K562 (cell line): ENCODE measurements around the gene GINS2. TPM values are rescaled to one million over a fixed set of nuclear protein-coding genes. Genes with fewer than 3 reads are reported as not detected.

Experiments used
- CLOCK ChIP-seq: fragments of 250-450 bp; sonication (Bioruptor Pico); IDR thresholded peaks from 2 replicates; pipeline ENCODE4 v1.4.0; 2020; ENCODE audit warnings: mild to moderate bottlenecking, moderate library complexity, borderline replicate concordance
- HMG20A ChIP-seq: fragments of 450-650 bp; formaldehyde crosslinking; conservative IDR thresholded peaks from 2 replicates; pipeline ENCODE4 v1.4.0; 2020; ENCODE audit warnings: mild to moderate bottlenecking, mixed read lengths
- MAZ ChIP-seq, 2 experiments: fragments of 450-650 bp in 1 of 2; sonication (generic) in 1 of 2; formaldehyde crosslinking; IDR thresholded peaks in 1 of 2; conservative IDR thresholded peaks in 1 of 2; 2 replicates each; pipeline versions ENCODE4 v1.4.0 to v1.5.0; 2020; ENCODE audit warnings: mild to moderate bottlenecking in 1 of 2, missing genetic modification reagents in 1 of 2
- MBD2 ChIP-seq: sonication (generic); IDR thresholded peaks from 2 replicates; pipeline ENCODE4 v1.6.1; 2016; ENCODE audit warnings: low read depth, borderline replicate concordance
- MLLT1 ChIP-seq, 2 experiments: fragments of 450-650 bp; IDR thresholded peaks; 2 replicates each; pipeline ENCODE4 v1.6.1; 2016
- ZEB2 ChIP-seq: fragments of 450-650 bp; IDR thresholded peaks from 2 replicates; pipeline ENCODE4 v1.6.1; 2016
- ZNF174 ChIP-seq: fragments of 250-450 bp; sonication (Bioruptor Pico); IDR thresholded peaks from 2 replicates; pipeline ENCODE4 v1.4.0; 2020; ENCODE audit warnings: mild to moderate bottlenecking
- polyA plus RNA-seq, 8 experiments: library from polyadenylated mRNA; depleted of rRNA in 4 of 8; stranded (reverse) in 5 of 8; unstranded in 3 of 8; fragments of >200 nt; fragmentation: Nextera tagmentation in 2 of 8; fragmentation: Illumina TruSeq in 1 of 8; extraction: Ambion mirVana in 2 of 8; extraction: Trizol in 1 of 8; gene quantifications; 2 replicates each; pipeline versions ENCODE4 v1.2.1 to v1.2.3, GENCODE V29; 2011 to 2014; ENCODE audit warnings: inconsistent platforms in 1 of 8, missing spikeins in 1 of 8
- total RNA-seq, 7 experiments: library from RNA; depleted of rRNA in 6 of 7; stranded (reverse); fragments of >200 nt in 6 of 7; fragmentation: Illumina TruSeq in 2 of 7; extraction: Trizol in 2 of 7; gene quantifications; 2 replicates each; pipeline versions ENCODE4 v1.2.1 to v1.2.3, GENCODE V29; 2011 to 2021; ENCODE audit warnings: low replicate concordance in 1 of 7

Gene GINS2
- total and polyA plus RNA-seq, 9 of the 15 experiments (the other 6 are each of a cell fraction or from before 2014, with no cell fraction given), result 40.4 to 76.2 (median 44.6) TPM

GRCh38 chr16:85660843-85661739, 27.7 kb downstream of the GINS2 start (continued):
- TF ChIP-seq HMG20A (CRISPR knock-in tag), result no peak
- TF ChIP-seq MLLT1 (IDR thresholded peaks at IDR 0.05), result no peak
- no peak for TF ChIP-seq ZEB2
- no peak for TF ChIP-seq ZNF174 (CRISPR knock-in tag)
- TF ChIP-seq MBD2, result no peak
- TF ChIP-seq CLOCK (CRISPR knock-in tag), result no peak
- TF ChIP-seq MAZ (CRISPR knock-in tag; conservative IDR thresholded peaks at IDR 0.05 in 1 of 2, IDR thresholded peaks at IDR 0.05 in 1 of 2), result no peak
